ENCODE data around the gene HIGD1C.

HIGD1C gene

DNA sequence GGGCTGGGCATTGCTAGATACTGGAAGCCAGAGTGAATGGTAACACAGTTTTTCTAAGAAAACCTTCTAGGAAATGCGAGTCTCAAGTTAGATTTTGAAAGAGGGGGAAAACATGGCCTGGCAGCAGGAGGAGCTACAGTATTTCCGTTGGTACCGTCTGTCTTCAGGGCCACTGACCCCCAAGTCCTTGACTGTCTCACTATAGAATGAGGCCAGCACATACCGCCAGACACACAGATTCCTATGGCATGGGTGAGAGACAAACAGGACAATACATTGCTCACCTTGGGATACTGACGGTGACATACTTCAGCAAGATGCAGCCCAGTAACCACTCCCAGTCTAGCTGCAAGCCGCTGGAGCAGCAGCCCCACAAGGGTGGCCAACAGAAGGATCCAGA, 52.2 kb downstream of the HIGD1C start:
- no peaks in the 10 kb centered on the region for H3K27me3 ChIP-seq (ENCODE audit: control insufficient read depth, low read length)
- no peak overlapping the region for H3K27ac ChIP-seq (ENCODE audit: low read depth, low read length)
- H3K36me3 ChIP-seq (ENCODE audit: control insufficient read depth, low read length): peaks cover 25% of the 10 kb centered on the region
- no peaks in the 10 kb centered on the region for H4K20me1 ChIP-seq (ENCODE audit: control insufficient read depth, insufficient read depth, low read depth, low read length)
- no peaks in the 10 kb centered on the region for H3K9me2 ChIP-seq (replicated peaks; ENCODE audit: control insufficient read depth, low read length)
- no peaks in the 10 kb centered on the region for H3K9me3 ChIP-seq (ENCODE audit: control insufficient read depth, insufficient read depth, low read length)
- H3K4me1 ChIP-seq (ENCODE audit: control insufficient read depth, low read length): peaks cover 6% of the 10 kb centered on the region
- H3K79me2 ChIP-seq (ENCODE audit: control insufficient read depth, low read length): peaks cover 8% of the 10 kb centered on the region
- TF ChIP-seq, protein P1, sequence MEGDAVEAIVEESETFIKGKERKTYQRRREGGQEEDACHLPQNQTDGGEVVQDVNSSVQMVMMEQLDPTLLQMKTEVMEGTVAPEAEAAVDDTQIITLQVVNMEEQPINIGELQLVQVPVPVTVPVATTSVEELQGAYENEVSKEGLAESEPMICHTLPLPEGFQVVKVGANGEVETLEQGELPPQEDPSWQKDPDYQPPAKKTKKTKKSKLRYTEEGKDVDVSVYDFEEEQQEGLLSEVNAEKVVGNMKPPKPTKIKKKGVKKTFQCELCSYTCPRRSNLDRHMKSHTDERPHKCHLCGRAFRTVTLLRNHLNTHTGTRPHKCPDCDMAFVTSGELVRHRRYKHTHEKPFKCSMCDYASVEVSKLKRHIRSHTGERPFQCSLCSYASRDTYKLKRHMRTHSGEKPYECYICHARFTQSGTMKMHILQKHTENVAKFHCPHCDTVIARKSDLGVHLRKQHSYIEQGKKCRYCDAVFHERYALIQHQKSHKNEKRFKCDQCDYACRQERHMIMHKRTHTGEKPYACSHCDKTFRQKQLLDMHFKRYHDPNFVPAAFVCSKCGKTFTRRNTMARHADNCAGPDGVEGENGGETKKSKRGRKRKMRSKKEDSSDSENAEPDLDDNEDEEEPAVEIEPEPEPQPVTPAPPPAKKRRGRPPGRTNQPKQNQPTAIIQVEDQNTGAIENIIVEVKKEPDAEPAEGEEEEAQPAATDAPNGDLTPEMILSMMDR (IDR thresholded peaks at IDR 0.05; ENCODE audit: low read depth, low read length, poor library complexity, severe bottlenecking): no peak
- TF ChIP-seq EZH2phosphoT487 (IDR thresholded peaks at IDR 0.05; ENCODE audit: borderline replicate concordance, low read length): no peak
- no peak overlapping the region for H3K4me3 ChIP-seq (ENCODE audit: low read length)
- 0 out of 2 replicates have a peak, but pooled peaks cover 2% of the 10 kb centered on the region for H3F3A ChIP-seq (ENCODE audit: control insufficient read depth, insufficient read depth)
- H3K4me2 ChIP-seq (ENCODE audit: low read length): no peak overlapping the region

DNA sequence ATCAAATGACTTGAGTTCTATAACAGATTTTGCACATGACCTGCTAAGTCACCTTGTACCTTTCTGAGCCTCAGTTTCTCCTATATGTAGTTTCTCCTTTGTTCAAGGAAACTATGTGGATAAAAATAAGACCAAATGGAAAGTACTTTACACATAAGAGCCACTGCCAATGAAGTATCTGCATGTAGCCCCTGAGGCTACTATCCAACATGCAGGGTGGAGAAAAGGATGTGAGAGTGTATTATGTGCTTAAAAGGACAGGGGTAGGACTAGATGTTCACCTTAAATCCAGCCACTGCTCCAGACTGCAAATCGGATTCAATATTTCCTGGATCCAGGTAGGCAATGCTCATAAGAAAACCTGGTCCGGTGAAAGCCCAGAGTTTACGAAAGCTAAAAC, 52.7 kb downstream of the HIGD1C start:
- H3K9me3 ChIP-seq (ENCODE audit: control insufficient read depth, insufficient read depth, low read length): no peaks in the 10 kb centered on the region
- TF ChIP-seq, protein P1 (IDR thresholded peaks at IDR 0.05; ENCODE audit: low read depth, low read length, poor library complexity, severe bottlenecking): no peak
- no peak for TF ChIP-seq EZH2phosphoT487 (IDR thresholded peaks at IDR 0.05; ENCODE audit: borderline replicate concordance, low read length)
- no peak overlapping the region for H3K4me2 ChIP-seq (ENCODE audit: low read length)
- H3K27me3 ChIP-seq (ENCODE audit: control insufficient read depth, low read length): no peaks in the 10 kb centered on the region
- 0 out of 2 replicates have a peak, but pooled peaks cover 2% of the 10 kb centered on the region for H3F3A ChIP-seq (ENCODE audit: control insufficient read depth, insufficient read depth)
- H3K79me2 ChIP-seq (ENCODE audit: control insufficient read depth, low read length): peaks cover 13% of the 10 kb centered on the region
- peaks cover 24% of the 10 kb centered on the region for H3K36me3 ChIP-seq (ENCODE audit: control insufficient read depth, low read length)
- H4K20me1 ChIP-seq (ENCODE audit: control insufficient read depth, insufficient read depth, low read depth, low read length): no peaks in the 10 kb centered on the region
- peaks cover 6% of the 10 kb centered on the region for H3K4me1 ChIP-seq (ENCODE audit: control insufficient read depth, low read length)
- no peaks in the 10 kb centered on the region for H3K9me2 ChIP-seq (replicated peaks; ENCODE audit: control insufficient read depth, low read length)
- no peak overlapping the region for H3K4me3 ChIP-seq (ENCODE audit: low read length)
- no peak overlapping the region for H3K27ac ChIP-seq (ENCODE audit: low read depth, low read length)

DNA sequence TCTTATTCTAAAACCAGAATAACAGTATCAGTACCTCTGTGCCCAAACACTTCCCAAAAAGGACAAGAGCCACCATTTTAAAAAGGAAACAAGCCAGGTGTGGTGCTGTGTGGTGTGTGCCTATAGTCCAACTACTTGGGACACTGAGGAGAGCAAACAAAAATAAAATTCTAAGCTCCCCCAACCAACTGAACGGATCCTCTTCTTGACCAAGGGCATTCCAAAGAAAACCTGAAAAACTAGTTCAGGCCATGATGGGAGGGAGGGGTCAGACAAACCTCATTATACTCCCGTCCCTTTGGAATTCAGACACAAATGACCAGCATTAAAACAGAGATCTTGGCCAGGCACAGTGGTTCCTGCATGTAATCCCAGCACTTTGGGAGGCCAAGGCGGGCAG, 53.3 kb downstream of the HIGD1C start:
- Histone ChIP-seq H3K36me3 (ENCODE audit: control insufficient read depth, low read length) (peaks cover 19% of the 10 kb centered on the region), H4K20me1 (ENCODE audit: control insufficient read depth, insufficient read depth, low read depth, low read length) (no peaks in the 10 kb centered on the region), H3K4me3 (ENCODE audit: low read length) (no peak overlapping the region), H3F3A (ENCODE audit: control insufficient read depth, insufficient read depth) (0 out of 2 replicates have a peak, but pooled peaks cover 2% of the 10 kb centered on the region), H3K4me1 (ENCODE audit: control insufficient read depth, low read length) (peaks cover 6% of the 10 kb centered on the region), H3K9me2 (replicated peaks; ENCODE audit: control insufficient read depth, low read length) (no peaks in the 10 kb centered on the region), H3K4me2 (ENCODE audit: low read length) (no peak overlapping the region), H3K27me3 (ENCODE audit: control insufficient read depth, low read length) (no peaks in the 10 kb centered on the region), H3K9me3 (ENCODE audit: control insufficient read depth, insufficient read depth, low read length) (no peaks in the 10 kb centered on the region), H3K27ac (ENCODE audit: low read depth, low read length) (no peak overlapping the region), H3K79me2 (ENCODE audit: control insufficient read depth, low read length) (peaks cover 17% of the 10 kb centered on the region)
- no peak for TF ChIP-seq EZH2phosphoT487 (IDR thresholded peaks at IDR 0.05; ENCODE audit: borderline replicate concordance, low read length)
- TF ChIP-seq, protein P1 (IDR thresholded peaks at IDR 0.05; ENCODE audit: low read depth, low read length, poor library complexity, severe bottlenecking): no peak
